GM19023 (cell line): ENCODE results near the gene PPP1R8.
A peak's percentile ranks its signal among the peaks of the same experiment; 100 is the strongest.
"Not testable (repeated sequence)": the region's sequence is repeated elsewhere in the genome, so short reads cannot be mapped to it uniquely, and the experiment has no call there.

Source experiments
- ATAC-seq: cut with Tn5 transposase; IDR thresholded peaks from one replicate; pipeline ENCODE4 v1.9.1; 2021; ENCODE audit warnings: mild to moderate bottlenecking, moderate library complexity; ENCODE audit not compliant: unreplicated experiment

PPP1R8 gene

DNA sequence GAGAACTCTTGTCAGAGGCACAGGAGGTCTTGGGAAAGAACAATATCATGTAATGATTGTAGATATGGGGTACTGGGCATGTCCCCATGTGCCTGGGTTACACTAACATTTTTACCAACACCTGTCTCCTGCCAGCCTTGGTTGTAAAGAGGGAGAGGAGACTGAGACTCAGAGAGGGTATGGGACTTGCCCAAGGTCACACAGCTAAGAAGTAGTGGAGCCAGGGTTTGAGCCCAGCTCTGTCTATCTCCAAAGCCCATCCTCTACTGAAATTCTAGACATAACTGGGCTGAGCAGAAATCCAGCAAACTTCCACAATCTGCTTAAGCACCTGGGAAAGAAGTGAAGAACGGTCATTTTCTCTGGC, 39.1 kb downstream of the PPP1R8 start:
- no peak for ATAC-seq

DNA sequence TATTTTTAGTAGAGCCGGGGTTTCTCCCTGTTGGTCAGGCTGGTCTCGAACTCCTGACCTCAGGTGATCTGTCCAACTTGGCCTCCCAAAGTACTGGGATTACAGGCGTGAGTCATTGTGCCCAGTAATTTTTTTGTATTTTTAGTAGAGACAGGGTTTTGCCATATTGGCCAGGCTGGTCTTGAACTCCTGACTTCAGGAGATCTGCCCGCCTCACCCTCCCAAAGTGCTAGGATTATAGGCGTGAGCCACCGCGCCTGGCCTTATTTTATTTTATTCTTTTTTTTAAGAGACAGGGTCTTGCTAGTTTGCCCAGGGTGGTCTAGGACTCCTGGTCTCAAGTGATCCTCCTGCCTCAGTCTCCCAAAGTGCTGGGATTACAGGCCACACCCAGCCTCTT, 40.5 kb downstream of the PPP1R8 start:
- ATAC-seq = not testable (repeated sequence)

DNA sequence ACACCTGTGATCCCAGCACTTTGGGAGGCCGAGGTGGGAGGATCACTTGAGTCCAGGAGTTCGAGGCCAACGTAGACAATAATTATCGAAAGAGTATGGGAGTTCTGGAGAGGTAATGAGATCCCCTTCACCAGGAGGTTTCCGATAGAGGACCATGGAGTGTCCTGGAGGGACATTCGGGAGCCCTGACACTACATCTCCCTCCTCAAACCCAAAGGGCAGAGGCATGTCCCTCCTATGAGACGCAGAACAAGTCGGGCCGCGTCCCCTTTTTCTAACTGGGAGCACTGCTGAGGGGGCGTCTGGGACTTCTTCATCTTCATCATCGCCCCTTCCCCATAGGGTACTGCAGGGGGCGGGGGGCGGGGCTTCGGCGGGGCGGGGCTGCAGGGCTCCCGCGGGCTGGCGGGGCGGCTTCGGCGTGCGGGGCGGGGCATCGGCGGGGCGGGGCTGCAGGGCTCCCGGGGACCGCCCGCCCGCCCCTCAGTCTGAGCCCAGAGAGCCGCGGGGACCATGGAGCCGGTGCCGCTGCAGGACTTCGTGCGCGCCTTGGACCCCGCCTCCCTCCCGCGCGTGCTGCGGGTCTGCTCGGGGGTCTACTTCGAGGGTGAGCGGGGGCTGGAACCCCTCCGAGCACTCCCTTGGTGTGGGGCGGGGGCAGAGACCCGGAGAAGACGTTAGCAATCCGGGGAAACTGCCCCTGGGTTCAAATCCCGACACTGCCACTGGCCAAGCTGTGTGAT, 41.6 kb downstream of the PPP1R8 start, which contains the start of gene THEMIS2:
TSS of gene THEMIS2 (plus strand) at position 486 of the 743 bp plus-strand sequence. CDS start at position 514, 28 bp downstream.
- ATAC-seq = no peak

GRCh38 chr1:27872802-27873551, 42.4 kb downstream of the PPP1R8 start:
- no peak for ATAC-seq

DNA sequence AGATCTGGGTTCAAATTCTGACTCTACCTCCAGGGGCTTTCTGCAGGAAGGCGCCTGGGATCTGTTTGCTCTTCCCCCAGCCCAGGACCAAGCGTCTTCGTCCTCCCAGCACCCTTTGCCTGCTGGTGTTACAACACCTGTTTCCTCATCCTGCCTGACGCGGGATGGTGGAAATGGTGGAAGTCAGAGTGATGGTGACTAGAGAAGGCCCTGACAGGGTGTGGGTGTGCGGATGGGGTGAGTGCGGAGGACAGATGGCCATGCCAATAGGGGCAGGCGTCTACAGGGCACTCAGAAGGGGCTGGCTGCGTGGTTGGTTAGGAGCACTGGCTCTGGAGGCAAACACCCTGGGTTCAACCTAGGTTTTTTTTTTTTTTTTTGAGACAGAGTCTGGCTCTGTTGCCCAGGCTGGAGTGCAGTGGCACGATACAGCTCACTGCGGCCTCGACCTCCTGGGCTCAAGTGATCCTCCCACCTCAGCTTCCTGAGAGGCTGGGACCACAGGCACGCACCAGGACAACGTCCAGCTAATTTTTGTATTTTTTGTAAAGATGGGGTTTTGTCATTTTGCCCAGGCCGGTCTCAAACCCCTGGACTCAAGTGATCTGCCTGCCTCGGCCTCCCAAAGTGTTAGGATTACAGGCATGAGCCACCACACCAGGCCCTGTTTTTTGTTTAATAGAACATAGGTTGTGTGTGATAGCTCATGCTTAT, 43.2 kb downstream of the PPP1R8 start:
- ATAC-seq = no peak

GRCh38 chr1:27876341-27877114, 45.9 kb downstream of the PPP1R8 start:
- ATAC-seq = no peak

- ATAC-seq = no peak
Observed at GRCh38 chr1:27877115-27877416, 46.5 kb downstream of the PPP1R8 start.

GRCh38 chr1:27878039-27878438, 47.5 kb downstream of the PPP1R8 start:
- ATAC-seq = no peak

DNA sequence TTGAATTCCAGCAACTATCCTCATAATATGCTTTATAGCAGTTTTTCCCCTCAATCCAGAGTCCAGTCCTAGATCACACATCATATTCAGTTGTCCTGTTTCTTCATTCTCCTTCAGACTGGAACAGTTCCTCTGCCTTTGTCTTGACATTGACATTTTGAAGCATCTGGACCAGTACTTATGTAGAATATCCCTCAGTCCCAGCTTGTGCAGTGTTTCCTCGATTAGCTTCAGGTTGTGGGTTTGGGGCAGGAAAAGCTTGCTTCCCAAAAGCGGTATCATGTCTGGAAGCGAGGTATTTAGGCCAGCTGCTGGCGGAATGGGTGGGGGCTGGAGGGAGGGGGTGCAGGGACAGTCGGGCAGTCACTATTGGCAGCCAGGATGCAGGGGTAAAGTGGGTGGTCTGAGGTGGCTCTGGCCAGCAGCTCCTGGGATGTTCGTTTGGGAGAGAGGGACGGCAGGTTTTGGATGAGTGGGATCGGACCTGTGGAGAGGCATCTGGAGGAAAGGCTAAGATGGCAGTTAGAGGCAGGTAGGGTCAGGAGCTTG, 48.3 kb downstream of the PPP1R8 start:
- no peak for ATAC-seq

DNA sequence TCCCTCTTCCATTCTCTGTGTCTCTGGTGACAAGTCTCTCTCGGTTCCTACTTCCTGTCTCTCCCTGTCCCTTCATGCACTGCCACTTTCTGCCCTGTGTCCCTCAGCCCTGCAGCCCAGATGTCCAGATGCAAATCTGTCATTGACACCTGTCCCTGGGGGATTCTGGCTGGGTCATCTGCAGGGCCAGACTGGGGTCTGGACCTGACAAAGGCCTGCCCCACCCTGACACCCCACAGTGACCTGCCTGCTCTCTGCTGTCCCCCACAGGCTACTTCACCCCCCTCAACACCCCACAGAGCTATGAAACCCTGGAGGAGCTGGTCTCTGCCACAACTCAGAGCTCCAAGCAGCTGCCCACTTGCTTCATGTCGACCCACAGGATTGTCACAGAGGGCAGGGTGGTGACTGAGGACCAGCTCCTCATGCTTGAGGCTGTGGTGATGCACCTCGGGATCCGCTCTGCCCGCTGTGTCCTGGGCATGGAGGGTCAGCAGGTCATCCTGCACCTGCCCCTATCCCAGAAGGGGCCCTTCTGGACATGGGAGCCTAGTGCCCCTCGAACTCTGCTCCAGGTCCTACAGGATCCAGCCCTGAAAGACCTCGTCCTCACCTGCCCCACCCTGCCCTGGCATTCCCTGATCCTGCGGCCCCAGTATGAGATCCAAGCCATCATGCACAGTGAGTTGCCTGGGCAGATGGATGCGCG, 48.9 kb downstream of the PPP1R8 start:
- ATAC-seq = no peak

GRCh38 chr1:27882543-27882903, 51.9 kb downstream of the PPP1R8 start:
- ATAC-seq = no peak

DNA sequence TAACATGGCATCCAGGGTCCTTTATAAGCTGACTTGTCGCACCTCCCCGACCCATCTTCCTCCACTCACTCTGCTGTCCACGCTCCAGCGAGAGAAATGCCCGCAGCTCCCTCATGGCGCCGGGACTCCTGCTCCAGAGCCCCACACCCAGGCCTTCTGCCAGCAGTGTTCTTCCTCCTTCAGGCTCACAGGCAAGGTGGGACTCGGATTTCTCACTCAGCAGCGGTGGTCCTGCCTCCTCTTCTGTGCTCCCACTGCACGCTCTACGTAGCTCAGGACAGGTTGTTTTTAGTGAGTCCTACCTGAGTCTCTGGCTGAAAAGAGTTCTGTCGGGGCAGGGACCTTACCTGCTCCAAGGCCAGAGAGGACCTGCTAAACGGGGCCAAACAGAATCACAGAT, 53.0 kb downstream of the PPP1R8 start:
- no peak for ATAC-seq

DNA sequence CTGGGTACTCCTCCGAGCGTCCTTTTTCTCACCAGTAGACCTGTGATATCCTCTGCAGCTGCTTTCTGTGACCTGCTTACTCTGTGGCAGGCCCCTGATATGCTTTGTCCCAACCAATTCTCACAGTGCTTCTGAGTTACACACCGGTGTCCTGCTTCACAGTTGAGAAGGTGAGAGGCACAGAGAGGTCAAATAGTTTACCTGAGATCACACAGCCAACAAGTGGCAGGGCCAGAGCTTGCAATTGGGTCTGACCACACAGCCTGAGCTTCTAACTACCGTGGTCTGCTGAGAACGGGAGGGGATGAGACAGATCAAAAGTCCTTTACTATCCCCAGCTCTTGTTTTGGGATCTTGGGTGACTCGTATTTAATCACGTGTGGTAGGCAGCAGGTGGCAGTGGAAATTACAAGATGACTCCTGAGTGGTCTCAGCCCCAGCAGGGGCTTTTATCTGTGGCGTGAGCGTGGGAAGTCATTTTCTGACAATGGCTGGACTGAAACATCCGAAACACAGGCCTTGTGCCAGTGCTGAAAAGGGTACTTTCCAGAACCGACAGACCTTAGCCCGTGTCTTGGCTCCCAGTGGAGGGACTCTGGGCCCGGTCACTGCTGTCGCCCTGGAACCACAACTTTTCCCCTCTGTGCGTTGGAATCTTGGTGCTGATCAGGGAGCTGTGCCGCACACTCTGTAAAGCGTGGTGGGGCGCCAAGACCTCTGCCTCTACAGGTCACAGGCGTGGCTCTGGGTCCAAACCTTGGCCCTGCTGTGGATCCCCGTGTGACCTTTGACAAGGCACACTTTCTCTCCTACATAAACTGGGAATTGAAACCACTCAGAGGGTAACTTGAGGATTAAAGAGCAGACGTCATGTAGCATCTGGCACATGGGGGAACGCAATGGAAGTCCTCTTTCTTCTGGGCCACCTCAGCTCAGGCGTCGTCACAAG, 53.7 kb downstream of the PPP1R8 start:
- peak; percentile 47 for ATAC-seq

- no peak for ATAC-seq
Observed at GRCh38 chr1:27885114-27885528, 54.5 kb downstream of the PPP1R8 start.

DNA sequence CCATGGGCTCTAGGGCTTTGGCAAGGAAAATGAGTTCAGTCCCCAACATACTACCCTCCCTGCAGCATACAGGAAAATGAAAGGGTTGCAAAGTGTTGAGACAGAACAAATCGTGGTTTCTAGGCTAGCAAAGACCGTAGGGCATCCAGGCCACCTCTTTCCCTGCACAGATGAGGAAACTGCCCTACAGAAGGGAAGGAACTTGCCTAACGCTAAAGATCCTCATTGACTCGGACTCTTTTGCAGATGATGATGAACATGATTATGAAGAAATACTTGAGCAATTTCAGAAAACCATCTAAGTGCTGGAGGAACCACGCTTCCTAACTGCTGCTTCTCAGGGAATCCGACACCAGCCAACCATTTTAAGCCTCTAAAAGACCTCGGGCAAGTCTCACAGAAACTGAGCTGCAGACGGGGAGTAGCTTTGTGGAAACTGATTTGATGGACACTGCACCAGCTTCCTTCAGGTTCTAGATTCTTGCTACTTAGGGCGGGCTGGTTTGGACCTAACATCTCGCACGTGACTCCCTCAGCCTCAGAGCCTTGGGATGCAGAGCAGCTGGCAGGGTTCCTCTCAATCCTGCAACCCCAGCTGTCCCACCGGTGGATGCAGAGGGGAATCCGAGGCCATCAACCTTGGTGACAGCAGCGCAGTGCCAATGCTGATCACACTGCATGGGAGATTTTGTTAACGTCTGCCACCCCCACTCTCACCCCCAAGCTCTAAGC, 55.2 kb downstream of the PPP1R8 start:
- no peak for ATAC-seq

- no peak for ATAC-seq
Observed at GRCh38 chr1:27886353-27886679, 55.7 kb downstream of the PPP1R8 start.

GRCh38 chr1:27886744-27887143, 56.2 kb downstream of the PPP1R8 start:
- ATAC-seq = no peak

DNA sequence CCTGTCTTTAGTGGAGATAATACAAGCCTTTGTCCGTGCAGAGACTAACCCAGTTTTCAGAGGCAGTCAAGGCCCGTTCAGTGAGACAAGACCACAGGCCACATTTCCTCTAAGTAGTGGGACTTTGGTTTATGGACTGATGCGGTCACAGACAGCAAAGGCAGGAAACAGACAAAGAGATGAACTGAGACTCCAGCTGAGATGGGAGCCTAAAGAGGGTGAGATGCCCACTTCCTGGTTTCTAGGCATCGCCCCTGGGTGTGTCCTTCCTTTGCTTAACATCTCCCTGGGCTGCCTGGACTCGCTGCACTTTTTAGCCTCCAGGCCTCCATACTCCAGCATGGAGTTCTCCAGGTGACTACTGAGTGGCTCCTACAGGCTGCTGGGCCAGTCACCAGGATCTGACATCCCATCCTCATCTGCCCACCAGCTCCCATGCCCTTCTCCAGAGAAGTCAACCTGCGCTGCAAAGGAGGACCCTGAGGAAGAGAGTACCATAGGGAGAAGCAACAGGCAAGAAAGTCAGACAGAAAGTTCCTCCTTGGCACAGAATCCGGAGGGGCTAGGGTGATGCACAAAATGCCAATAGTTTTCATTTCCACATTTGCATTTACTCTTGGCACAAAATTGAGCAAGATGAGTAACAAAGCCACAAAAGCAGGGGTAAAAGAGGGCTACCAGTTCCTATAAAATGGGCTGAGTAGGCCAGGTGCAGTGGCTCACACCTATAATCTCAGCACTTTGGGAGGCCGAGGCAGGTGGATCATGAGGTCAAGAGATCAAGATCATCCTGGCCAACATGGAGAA, 56.8 kb downstream of the PPP1R8 start:
- no peak for ATAC-seq
